Common myeloid progenitor, CD34-positive (primary cell): Measurements from ENCODE around the gene PGLYRP4.

ENCODE experiments used
- CTCF ChIA-PET: fragments of 350-600 bp; sonication (Branson Sonifier 250); formaldehyde crosslinking; loops from one replicate; lab custom pipeline; 2021; ENCODE audit warnings: antibody characterized with exemption; lab: Charles Lee
- POLR2A ChIA-PET: fragments of 350-600 bp; sonication (Branson Sonifier 250); formaldehyde crosslinking; loops from one replicate; lab custom pipeline; 2021; ENCODE audit warnings: antibody characterized with exemption; lab: Charles Lee
- DNase-seq, 3 donors: peaks; one replicate each; pipeline versions ENCODE4 v3.0.0 to v3.0.0-alpha.2; 2013
- H3K27ac ChIP-seq, 2 experiments: 1 replicate in 1 of 2; 2 replicates in 1 of 2; pipeline ENCODE4 v1.7.0; 2013; ENCODE audit warnings: inconsistent platforms in 2 of 2, low read length in 2 of 2, mild to moderate bottlenecking in 2 of 2, low read depth in 1 of 2, moderate library complexity in 1 of 2; ENCODE audit not compliant: severe bottlenecking in 2 of 2, insufficient read depth in 1 of 2, poor library complexity in 1 of 2
- H3K27me3 ChIP-seq, 5 experiments: replicated peaks in 2 of 5; 1 replicate in 3 of 5; 2 replicates in 2 of 5; pipeline versions ENCODE4 v1.6.1 to v1.7.0; 2013; ENCODE audit warnings: low read length in 4 of 5, mild to moderate bottlenecking in 2 of 5, moderate library complexity in 2 of 5, inconsistent platforms in 1 of 5; ENCODE audit not compliant: insufficient read depth in 5 of 5, control insufficient read depth in 4 of 5
- H3K36me3 ChIP-seq, 4 experiments: 1 replicate in 2 of 4; 2 replicates in 2 of 4; pipeline versions ENCODE4 v1.6.1 to v1.7.0; 2013; ENCODE audit warnings: low read length in 3 of 4, control low read depth in 1 of 4, mild to moderate bottlenecking in 1 of 4; ENCODE audit not compliant: control insufficient read depth in 4 of 4, insufficient read depth in 4 of 4
- H3K4me1 ChIP-seq, 4 experiments: 1 replicate in 3 of 4; 2 replicates in 1 of 4; pipeline versions ENCODE4 v1.6.1 to v1.7.1; 2013; ENCODE audit warnings: low read length in 3 of 4, mild to moderate bottlenecking in 3 of 4, control low read depth in 1 of 4, inconsistent platforms in 1 of 4, moderate library complexity in 1 of 4; ENCODE audit not compliant: control insufficient read depth in 4 of 4, insufficient read depth in 4 of 4; ENCODE audit errors: control extremely low read depth in 1 of 4
- H3K4me3 ChIP-seq, 7 experiments: 1 replicate in 4 of 7; 2 replicates in 3 of 7; pipeline versions ENCODE4 v1.5.1 to v1.7.0; 2013; ENCODE audit warnings: mild to moderate bottlenecking in 7 of 7, low read length in 6 of 7, moderate library complexity in 6 of 7, inconsistent platforms in 2 of 7, low read depth in 2 of 7, control low read depth in 1 of 7; ENCODE audit not compliant: insufficient read depth in 4 of 7, control insufficient read depth in 1 of 7; ENCODE audit errors: extremely low read depth in 1 of 7
- H3K9me3 ChIP-seq, 5 experiments: 1 replicate in 4 of 5; 2 replicates in 1 of 5; pipeline versions ENCODE4 v1.6.1 to v1.7.1; 2013; ENCODE audit warnings: low read length in 4 of 5, mild to moderate bottlenecking in 2 of 5, inconsistent platforms in 1 of 5, low read depth in 1 of 5, moderate library complexity in 1 of 5; ENCODE audit not compliant: control insufficient read depth in 4 of 5, insufficient read depth in 2 of 5; ENCODE audit errors: control extremely low read depth in 1 of 5
- WGBS: methylation state at CpG from one replicate; pipeline ENCODE4 v1.1.5; 2013; ENCODE audit not compliant: insufficient coverage; 5-methylcytosine and 5-hydroxymethylcytosine counted together

PGLYRP4 gene

GRCh38 chr1:153293851-153294250 is 54.8 kb downstream of the PGLYRP4 start:
- H3K4me3 ChIP-seq, result peak overlapping the region in 1 of 7 experiments; percentile 16
- DNase-seq, result peak; percentile 23 to 76 (median 74)
- WGBS, result 49% methylated on average over 5 of the region's 9 CpGs

GRCh38 chr1:153293480-153293775 is 55.2 kb downstream of the PGLYRP4 start:
- no peak overlapping the region for H3K4me3 ChIP-seq
- POLR2A ChIA-PET, result no interaction called here

More at GRCh38 chr1:153293851-153294250, 54.8 kb downstream of the PGLYRP4 start:
- Histone ChIP-seq H3K4me1 (peaks cover 2 to 29% (median 20%) of the 10 kb centered on the region in 4 experiments), H3K36me3 (no peaks in the 10 kb centered on the region), H3K27ac (no peak overlapping the region), H3K9me3 (no peaks in the 10 kb centered on the region), H3K27me3 (no peaks in the 10 kb centered on the region)
- POLR2A ChIA-PET, result no interaction called here
- CTCF ChIA-PET, result interaction anchor here (1.0 to 1.7 kb wide), 2 partner anchors 18 to 20 kb away, joined by 3 to 6 read pairs; partner anchors contain the start of gene PGLYRP3

GRCh38 chr1:153292740-153293479 is 55.7 kb downstream of the PGLYRP4 start:
- no peak overlapping the region for H3K27ac ChIP-seq
- no peaks in the 10 kb centered on the region for H3K9me3 ChIP-seq
- H3K4me3 ChIP-seq, result peak overlapping the region in 1 of 7 experiments; percentile 36
- H3K36me3 ChIP-seq, result no peaks in the 10 kb centered on the region
- H3K4me1 ChIP-seq, result peaks cover 2 to 29% (median 20%) of the 10 kb centered on the region in 4 experiments
- POLR2A ChIA-PET, result no interaction called here
- H3K27me3 ChIP-seq, result no peaks in the 10 kb centered on the region
- DNase-seq, result peak in 2 of 3 donors; percentile 11 to 18
- CTCF ChIA-PET, result interaction anchor here (1.0 to 1.7 kb wide), 4 partner anchors 11 to 62 kb away, joined by 3 to 6 read pairs (median 3); partner anchors contain the start of gene PGLYRP3
- 93% methylated on average over 17 of the region's 25 CpGs for WGBS

More at GRCh38 chr1:153293480-153293775, 55.2 kb downstream of the PGLYRP4 start:
- H3K36me3 ChIP-seq, result no peaks in the 10 kb centered on the region
- no peaks in the 10 kb centered on the region for H3K27me3 ChIP-seq
- CTCF ChIA-PET, result interaction anchor here (1.0 to 1.7 kb wide), 2 partner anchors 19 to 20 kb away, joined by 3 to 6 read pairs; partner anchors contain the start of gene PGLYRP3
- peak in 2 of 3 donors; percentile 4 to 10 for DNase-seq
- no peak overlapping the region for H3K27ac ChIP-seq
- WGBS, result 88% methylated on average over 5 of the region's 7 CpGs
- H3K9me3 ChIP-seq, result no peaks in the 10 kb centered on the region
- H3K4me1 ChIP-seq, result peaks cover 2 to 29% (median 20%) of the 10 kb centered on the region in 4 experiments

- DNase-seq, result no peak
- H3K4me1 ChIP-seq, result peaks cover 2 to 29% (median 20%) of the 10 kb centered on the region in 4 experiments
- ChIA-PET CTCF (interaction anchor here (1.0 to 1.7 kb wide), 6 partner anchors 12 to 204 kb away, joined by 3 to 6 read pairs (median 4); partner anchors contain the start of gene PGLYRP3), POLR2A (no interaction called here)
- H3K27ac ChIP-seq, result no peak overlapping the region
- H3K9me3 ChIP-seq, result no peaks in the 10 kb centered on the region
- H3K36me3 ChIP-seq, result no peaks in the 10 kb centered on the region
- H3K4me3 ChIP-seq, result no peak overlapping the region
- no peaks in the 10 kb centered on the region for H3K27me3 ChIP-seq
- 96% methylated on average over 5 of the region's 8 CpGs for WGBS
These were observed 56.5 kb downstream of the PGLYRP4 start for GRCh38 chr1:153292185-153292584.

GRCh38 chr1:153291514-153291913 is 57.1 kb downstream of the PGLYRP4 start:
- Histone ChIP-seq H3K36me3 (no peaks in the 10 kb centered on the region), H3K4me1 (peaks cover 2 to 29% (median 20%) of the 10 kb centered on the region in 4 experiments), H3K4me3 (no peak overlapping the region), H3K27ac (no peak overlapping the region), H3K27me3 (no peaks in the 10 kb centered on the region), H3K9me3 (no peaks in the 10 kb centered on the region)
- POLR2A ChIA-PET, result no interaction called here
- CTCF ChIA-PET, result interaction anchor here (0.6 to 1.6 kb wide), 8 partner anchors 13 to 1115 kb away, joined by 3 to 4 read pairs (median 3); no protein-coding TSS in a partner anchor
- no peak for DNase-seq
- WGBS, result 89% methylated on average over 3 of the region's 5 CpGs

GRCh38 chr1:153288634-153289275 is 59.9 kb downstream of the PGLYRP4 start:
- Histone ChIP-seq H3K36me3 (no peaks in the 10 kb centered on the region), H3K4me3 (no peak overlapping the region), H3K27me3 (peaks cover 0 to 2% (median 0%) of the 10 kb centered on the region in 5 experiments), H3K4me1 (peaks cover 0 to 19% (median 16%) of the 10 kb centered on the region in 4 experiments), H3K27ac (no peak overlapping the region), H3K9me3 (no peaks in the 10 kb centered on the region)
- DNase-seq, result peak; percentile 7 to 23 (median 19)
- POLR2A ChIA-PET, result no interaction called here
- CTCF ChIA-PET, result interaction anchor here (1.0 to 1.5 kb wide), 8 partner anchors 11 to 66 kb away, joined by 3 to 5 read pairs (median 4); no protein-coding TSS in a partner anchor
- WGBS, result 72% methylated on average over 8 of the region's 11 CpGs
